B cell (primary cell): ENCODE data around the gene RECK. TPM values are rescaled to one million over a fixed set of nuclear protein-coding genes. Genes with fewer than 3 reads are reported as not detected.

Experiments
- ATAC-seq: fragments of 200-7000 bp; cut with Tn5 transposase; one replicate; pipeline ENCODE4 v1.10.0; 2021; ENCODE audit warnings: low read depth, mild to moderate bottlenecking, moderate number of reproducible peaks, moderate library complexity
- CTCF ChIA-PET: fragments of 350-600 bp; sonication (Branson Sonifier 250); formaldehyde crosslinking; loops from one replicate; lab custom pipeline; 2021; ENCODE audit warnings: antibody characterized with exemption, inconsistent platforms; lab: Charles Lee
- POLR2A ChIA-PET: fragments of 350-600 bp; sonication (Branson Sonifier 250); formaldehyde crosslinking; loops from one replicate; lab custom pipeline; 2021; ENCODE audit warnings: antibody characterized with exemption; lab: Charles Lee
- DNase-seq: peaks from one replicate; pipeline ENCODE4 v3.0.0; 2013
- H2AFZ ChIP-seq: 2 replicates; pipeline ENCODE4 v1.6.1; 2012; ENCODE audit warnings: mild to moderate bottlenecking, low read depth, low read length; ENCODE audit not compliant: insufficient read depth, poor library complexity, severe bottlenecking
- H3K27ac ChIP-seq, 2 donors: 1 replicate in 1 of 2; 2 replicates in 1 of 2; pipeline ENCODE4 v1.5.1; 2012 to 2013; ENCODE audit warnings: low read length in 2 of 2, mild to moderate bottlenecking in 2 of 2, moderate library complexity in 1 of 2
- H3K27me3 ChIP-seq, 4 experiments: fragments of 200-600 bp in 1 of 4; sonication (generic) in 1 of 4; replicated peaks in 1 of 4; 1 replicate in 2 of 4; 2 replicates in 2 of 4; pipeline versions ENCODE4 v1.6.1 to v1.7.0; 2013 to 2016; ENCODE audit warnings: low read length in 3 of 4, mild to moderate bottlenecking in 2 of 4, mixed read lengths in 1 of 4, moderate library complexity in 1 of 4; ENCODE audit not compliant: insufficient read depth in 4 of 4, control insufficient read depth in 3 of 4; ENCODE audit errors: control extremely low read depth in 1 of 4
- H3K36me3 ChIP-seq, 2 experiments: replicated peaks in 1 of 2; 1 replicate in 1 of 2; 2 replicates in 1 of 2; pipeline versions ENCODE4 v1.6.1 to v1.7.1; 2013; ENCODE audit warnings: low read length in 1 of 2; ENCODE audit not compliant: insufficient read depth in 2 of 2, control insufficient read depth in 1 of 2; ENCODE audit errors: control extremely low read depth in 1 of 2, extremely low read depth in 1 of 2
- H3K4me1 ChIP-seq, 2 donors: fragments of 200-600 bp in 1 of 2; sonication (generic) in 1 of 2; 1 replicate in 1 of 2; 2 replicates in 1 of 2; pipeline versions ENCODE4 v1.5.1 to v1.6.1; 2013 to 2017; ENCODE audit warnings: low read length in 2 of 2; ENCODE audit not compliant: control insufficient read depth in 2 of 2, insufficient read depth in 2 of 2
- H3K4me2 ChIP-seq: replicated peaks from 2 replicates; pipeline ENCODE3; 2012; ENCODE audit warnings: mild to moderate bottlenecking, low read depth, low read length; ENCODE audit not compliant: poor library complexity, severe bottlenecking
- H3K4me3 ChIP-seq, 5 experiments: fragments of 200-600 bp in 1 of 5; sonication (generic) in 1 of 5; 1 replicate in 3 of 5; 2 replicates in 2 of 5; pipeline versions ENCODE4 v1.5.1 to v1.7.0; 2011 to 2016; ENCODE audit warnings: low read length in 4 of 5, mild to moderate bottlenecking in 4 of 5, low read depth in 2 of 5, control low read depth in 1 of 5, moderate library complexity in 1 of 5; ENCODE audit not compliant: insufficient read depth in 1 of 5; ENCODE audit errors: control extremely low read depth in 1 of 5, extremely low read depth in 1 of 5
- H3K79me2 ChIP-seq: fragments of 200-600 bp; sonication (generic); one replicate; pipeline ENCODE4 v1.6.0; 2016; ENCODE audit warnings: low read length; ENCODE audit not compliant: control insufficient read depth, insufficient read depth
- H3K9ac ChIP-seq: fragments of 200-600 bp; sonication (generic); 2 replicates; pipeline ENCODE4 v1.6.1; 2017; ENCODE audit warnings: mild to moderate bottlenecking, low read length, moderate library complexity
- H3K9me3 ChIP-seq, 3 donors: one replicate each; pipeline versions ENCODE4 v1.6.1 to v1.7.1; 2013; ENCODE audit warnings: low read length in 2 of 3; ENCODE audit not compliant: control insufficient read depth in 2 of 3, insufficient read depth in 1 of 3; ENCODE audit errors: control extremely low read depth in 1 of 3
- H4K20me1 ChIP-seq: 2 replicates; pipeline ENCODE4 v1.6.0; 2012; ENCODE audit warnings: mild to moderate bottlenecking, low read length; ENCODE audit not compliant: insufficient read depth, control insufficient read depth, poor library complexity, severe bottlenecking
- H3K27ac Mint-ChIP-seq: one replicate; pipeline ENCODE4 v1.8.0; 2021; ENCODE audit warnings: mixed read lengths
- H3K27me3 Mint-ChIP-seq: one replicate; pipeline ENCODE4 v1.8.0; 2021; ENCODE audit warnings: mixed read lengths
- H3K4me1 Mint-ChIP-seq: one replicate; pipeline ENCODE4 v1.8.0; 2021; ENCODE audit warnings: mixed read lengths
- H3K4me3 Mint-ChIP-seq: one replicate; pipeline ENCODE4 v1.8.0; 2021; ENCODE audit warnings: mixed read lengths
- H3K9me3 Mint-ChIP-seq: one replicate; pipeline ENCODE4 v1.8.0; 2022; ENCODE audit warnings: mixed read lengths; ENCODE audit not compliant: insufficient read depth
- EZH2 ChIP-seq: IDR thresholded peaks from 2 replicates; pipeline ENCODE4 v1.6.1; 2012; ENCODE audit warnings: borderline replicate concordance, low read depth, mild to moderate bottlenecking, moderate library complexity, low read length; ENCODE audit not compliant: insufficient read depth, poor library complexity, severe bottlenecking
- WGBS: methylation state at CpG from one replicate; pipeline ENCODE4 v1.1.5; 2013; ENCODE audit warnings: missing lambda C conversion rate; ENCODE audit not compliant: insufficient coverage; 5-methylcytosine and 5-hydroxymethylcytosine counted together
- intact Hi-C: fragments of 100-400 bp; cut with micrococcal nuclease; formaldehyde crosslinking; loops from one replicate; pipeline ENCODE4 v1.10.0; 2022
- polyA plus RNA-seq: library from polyadenylated mRNA; depleted of rRNA; stranded (reverse); fragments of >200 nt; gene quantifications from 2 replicates; pipeline ENCODE4 v1.2.3, GENCODE V29; 2012
- total RNA-seq, 2 donors: library from RNA; stranded (reverse); fragments of 120-200 nt in 1 of 2; gene quantifications; 1 replicate in 1 of 2; 2 replicates in 1 of 2; pipeline versions ENCODE4 v1.2.3 to v1.2.4, GENCODE V29; 2013 to 2022
- TF ChIP-seq, protein P1 (sequence below): fragments of 200-600 bp; IDR thresholded peaks from one replicate; pipeline ENCODE4 v1.8.0; 2022; ENCODE audit warnings: antibody characterized with exemption, mild to moderate bottlenecking

RECK gene
- total and polyA plus RNA-seq, 2 donors (not counting 1 experiment from before 2014, with no cell fraction given): 5.6 to 7.7 TPM

DNA sequence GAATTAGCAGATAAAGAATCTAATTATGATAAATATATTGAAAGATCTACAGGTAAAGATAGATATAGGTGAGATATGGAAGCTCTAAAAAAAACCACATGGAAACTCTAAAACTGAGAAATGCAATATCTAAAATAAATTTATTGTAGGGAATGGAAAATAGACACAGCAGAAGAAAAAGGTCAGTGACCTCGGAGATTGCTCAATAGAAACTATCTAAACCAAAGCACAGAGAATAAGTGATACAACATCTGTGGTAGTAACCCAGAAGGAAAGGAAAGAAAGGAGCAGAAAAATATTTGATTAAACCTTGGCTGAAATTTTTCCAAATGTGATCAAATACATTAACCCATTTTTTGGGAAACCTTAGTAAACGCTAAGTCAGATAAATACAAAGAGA lies 56.7 kb downstream of the RECK start:
- ATAC-seq (no peak), DNase-seq (no peak)
- peaks cover 14% of the 10 kb centered on the region for H3K4me1 Mint-ChIP-seq
- H3K9me3 Mint-ChIP-seq: no peaks in the 10 kb centered on the region
- H2AFZ ChIP-seq: peak overlapping the region; percentile 90
- CTCF ChIA-PET: interaction anchor here (1.1 to 3.9 kb wide), 3 partner anchors 9 to 73 kb away, joined by 3 to 25 read pairs (median 5); no protein-coding TSS in a partner anchor
- H3K27ac Mint-ChIP-seq: no peak overlapping the region
- TF ChIP-seq EZH2: no peak
- TF ChIP-seq, protein P1, sequence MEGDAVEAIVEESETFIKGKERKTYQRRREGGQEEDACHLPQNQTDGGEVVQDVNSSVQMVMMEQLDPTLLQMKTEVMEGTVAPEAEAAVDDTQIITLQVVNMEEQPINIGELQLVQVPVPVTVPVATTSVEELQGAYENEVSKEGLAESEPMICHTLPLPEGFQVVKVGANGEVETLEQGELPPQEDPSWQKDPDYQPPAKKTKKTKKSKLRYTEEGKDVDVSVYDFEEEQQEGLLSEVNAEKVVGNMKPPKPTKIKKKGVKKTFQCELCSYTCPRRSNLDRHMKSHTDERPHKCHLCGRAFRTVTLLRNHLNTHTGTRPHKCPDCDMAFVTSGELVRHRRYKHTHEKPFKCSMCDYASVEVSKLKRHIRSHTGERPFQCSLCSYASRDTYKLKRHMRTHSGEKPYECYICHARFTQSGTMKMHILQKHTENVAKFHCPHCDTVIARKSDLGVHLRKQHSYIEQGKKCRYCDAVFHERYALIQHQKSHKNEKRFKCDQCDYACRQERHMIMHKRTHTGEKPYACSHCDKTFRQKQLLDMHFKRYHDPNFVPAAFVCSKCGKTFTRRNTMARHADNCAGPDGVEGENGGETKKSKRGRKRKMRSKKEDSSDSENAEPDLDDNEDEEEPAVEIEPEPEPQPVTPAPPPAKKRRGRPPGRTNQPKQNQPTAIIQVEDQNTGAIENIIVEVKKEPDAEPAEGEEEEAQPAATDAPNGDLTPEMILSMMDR: no peak
- no peaks in the 10 kb centered on the region for H3K79me2 ChIP-seq
- H3K4me1 ChIP-seq: peaks cover 13 to 15% of the 10 kb centered on the region in 2 donors
- no CpG with 5 or more reads among the region's 2 CpGs for WGBS
- H3K27ac ChIP-seq: no peak overlapping the region
- H4K20me1 ChIP-seq: no peaks in the 10 kb centered on the region
- no peak overlapping the region for H3K4me3 Mint-ChIP-seq
- H3K9me3 ChIP-seq: no peaks in the 10 kb centered on the region
- no peak overlapping the region for H3K4me2 ChIP-seq
- POLR2A ChIA-PET: no interaction called here
- H3K27me3 ChIP-seq: no peaks in the 10 kb centered on the region
- H3K9ac ChIP-seq: no peak overlapping the region
- no peaks in the 10 kb centered on the region for H3K36me3 ChIP-seq
- intact Hi-C loops: loop anchor here (2.0 kb wide), 2 partner anchors 57 to 163 kb away; partner anchors contain the start of gene RECK
- H3K4me3 ChIP-seq: no peak overlapping the region
- H3K27me3 Mint-ChIP-seq: no peaks in the 10 kb centered on the region

DNA sequence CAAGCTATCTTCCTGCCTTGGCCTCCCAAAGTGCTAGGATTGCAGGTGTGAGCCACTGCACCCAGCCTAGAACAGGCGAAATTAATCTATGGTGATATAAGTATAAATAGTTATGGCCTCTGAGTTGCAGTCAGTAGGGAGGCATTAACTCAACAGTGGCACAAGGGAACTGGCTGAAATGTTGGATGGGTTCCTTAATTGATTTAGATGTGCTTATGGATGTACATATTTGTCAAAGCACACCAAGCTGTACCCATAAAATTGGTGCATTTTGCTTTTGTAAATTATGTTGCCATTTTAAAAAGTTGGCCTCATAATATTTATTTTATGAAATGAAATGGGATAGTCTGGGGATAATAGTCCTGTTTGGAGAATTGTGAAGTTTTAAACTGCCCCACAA lies 63.0 kb downstream of the RECK start:
- ATAC-seq: no peak

More for the DNA sequence above, 63.0 kb downstream of the RECK start:
- Histone ChIP-seq H3K36me3 (no peaks in the 10 kb centered on the region), H3K27ac (no peak overlapping the region), H3K4me1 (peaks cover 0 to 3% of the 10 kb centered on the region in 2 donors), H3K27me3 (no peaks in the 10 kb centered on the region), H3K4me3 (no peak overlapping the region), H3K79me2 (no peaks in the 10 kb centered on the region), H2AFZ (no peak overlapping the region), H4K20me1 (no peaks in the 10 kb centered on the region), H3K9me3 (no peaks in the 10 kb centered on the region), H3K4me2 (no peak overlapping the region), H3K9ac (no peak overlapping the region)
- intact Hi-C loops: no loop called here
- ChIA-PET POLR2A (no interaction called here), CTCF (interaction anchor here (1.8 to 8.5 kb wide), 3 partner anchors 25 to 67 kb away, joined by 5 to 435 read pairs (median 7); partner anchors contain the start of gene CCIN)
- Mint-ChIP-seq H3K4me3 (no peak overlapping the region), H3K4me1 (peaks cover 5% of the 10 kb centered on the region), H3K9me3 (no peaks in the 10 kb centered on the region), H3K27ac (no peak overlapping the region), H3K27me3 (no peaks in the 10 kb centered on the region)
- no peak for TF ChIP-seq EZH2
- TF ChIP-seq, protein P1: no peak
- WGBS: 78% methylated on average over 1 of the region's 1 CpG
- no peak for DNase-seq
